Measurements from ENCODE around the gene COL16A1.

- TF ChIP-seq SP1 (IDR thresholded peaks at IDR 0.05) (no peak), FOXK2 (IDR thresholded peaks at IDR 0.05) (no peak), LEF1 (IDR thresholded peaks at IDR 0.05; ENCODE audit: borderline replicate concordance) (no peak), FOXM1 (IDR thresholded peaks at IDR 0.05; ENCODE audit: borderline replicate concordance) (no peak), BHLHE40 (IDR thresholded peaks at IDR 0.05; ENCODE audit: borderline replicate concordance) (no peak), FOXA1 (IDR thresholded peaks at IDR 0.05) (no peak), NFRKB (IDR thresholded peaks at IDR 0.05) (no peak), SUZ12 (IDR thresholded peaks at IDR 0.05) (no peak), ELF4 (IDR thresholded peaks at IDR 0.05) (no peak), TARDBP (IDR thresholded peaks at IDR 0.05) (no peak)
These were observed 11.5 kb upstream of the COL16A1 start for GRCh38 chr1:31715087-31715872.

All from HEK293T (cell line).